Gastrocnemius medialis (tissue), 4 donors: ENCODE results near the gene SH3BP4. TPM values are rescaled to one million over a fixed set of nuclear protein-coding genes. Genes with fewer than 3 reads are reported as not detected.

Source experiments
- ATAC-seq, 2 donors: fragments of 150-250 bp; one replicate each; pipeline ENCODE4 v1.9.1; 2016
- DNase-seq, 2 donors: peaks; one replicate each; pipeline ENCODE4 v3.0.0-alpha.2; 2019
- H3K27ac ChIP-seq, 4 donors: fragments of 200-600 bp; sonication (generic); 1 replicate in 1 of 4; 2 replicates in 3 of 4; pipeline ENCODE4 v1.5.1; 2016 to 2018; ENCODE audit warnings: mild to moderate bottlenecking in 2 of 4, moderate library complexity in 1 of 4
- H3K27me3 ChIP-seq, 3 donors: fragments of 200-600 bp; sonication (generic) in 2 of 3; 1 replicate in 1 of 3; 2 replicates in 2 of 3; pipeline versions ENCODE4 v1.5.1 to v1.6.0; 2016 to 2019; ENCODE audit warnings: mild to moderate bottlenecking in 1 of 3, moderate library complexity in 1 of 3
- H3K36me3 ChIP-seq, 2 donors: fragments of 200-600 bp; sonication (generic) in 1 of 2; one replicate each; pipeline ENCODE4 v1.5.1; 2017 to 2018
- H3K4me1 ChIP-seq, 2 donors: fragments of 200-600 bp; sonication (generic) in 1 of 2; one replicate each; pipeline ENCODE4 v1.5.1; 2016 to 2017; ENCODE audit warnings: mild to moderate bottlenecking in 2 of 2
- H3K4me3 ChIP-seq, 4 donors: fragments of 200-600 bp; sonication (generic) in 3 of 4; 1 replicate in 1 of 4; 2 replicates in 3 of 4; pipeline ENCODE4 v1.5.1; 2016 to 2019; ENCODE audit warnings: mild to moderate bottlenecking in 2 of 4
- H3K9me3 ChIP-seq, 3 donors: fragments of 200-600 bp; sonication (generic) in 2 of 3; 1 replicate in 1 of 3; 2 replicates in 2 of 3; pipeline ENCODE4 v1.5.1; 2016 to 2019
- CTCF ChIP-seq, 5 experiments: fragments of 450-650 bp in 3 of 5; fragments of 200-600 bp in 2 of 5; sonication (generic) in 2 of 5; IDR thresholded peaks in 4 of 5; conservative IDR thresholded peaks in 1 of 5; 1 replicate in 4 of 5; 2 replicates in 1 of 5; pipeline ENCODE4 v1.5.1; 2016 to 2019; ENCODE audit warnings: antibody characterized with exemption in 5 of 5, mild to moderate bottlenecking in 3 of 5, moderate library complexity in 3 of 5
- POLR2A ChIP-seq, 2 donors: fragments of 450-650 bp; IDR thresholded peaks; one replicate each; pipeline ENCODE4 v1.6.1; 2017; ENCODE audit warnings: antibody characterized with exemption in 2 of 2, mild to moderate bottlenecking in 2 of 2, moderate library complexity in 2 of 2
- in situ Hi-C, 4 donors: fragments of 200-750 bp; cut with MboI; loops; one replicate each; pipeline versions ENCODE4 v1.15.0 to v1.8.0; 2017; ENCODE audit warnings: low sequenced_read_pairs in 4 of 4
- intact Hi-C: fragments of 100-400 bp; cut with DNase I; formaldehyde crosslinking; loops from one replicate; pipeline ENCODE4 v1.15.1; 2023; ENCODE audit warnings: low total_unique reads
- total RNA-seq, 4 donors: library from RNA; depleted of rRNA; stranded (reverse); fragments of >200 nt; gene quantifications; one replicate each; pipeline versions ENCODE4 v1.1.0 to v1.2.3, GENCODE V29; 2016

Gene SH3BP4
- total RNA-seq, 4 donors from 2014 or later, result 10.2 to 36.9 (median 15.9) TPM

- in situ Hi-C loops, result no loop called here
- TF ChIP-seq CTCF (IDR thresholded peaks at IDR 0.05 in 4 of 5, conservative IDR thresholded peaks at IDR 0.05 in 1 of 5) (no peak), POLR2A (IDR thresholded peaks at IDR 0.05) (no peak)
- DNase-seq (no peak), ATAC-seq (no peak)
- Histone ChIP-seq H3K4me1 (peaks cover 5 to 9% of the 10 kb centered on the region in 2 donors), H3K27ac (no peak overlapping the region), H3K9me3 (no peaks in the 10 kb centered on the region), H3K36me3 (no peaks in the 10 kb centered on the region), H3K4me3 (no peak overlapping the region), H3K27me3 (peaks cover 0 to under 1% (median 0%) of the 10 kb centered on the region in 3 donors)
- intact Hi-C loops, result no loop called here
Observed at GRCh38 chr2:235031686-235032373, 80.0 kb downstream of the SH3BP4 start.

- DNase-seq, result no peak
- H3K36me3 ChIP-seq, result no peaks in the 10 kb centered on the region
- H3K9me3 ChIP-seq, result no peaks in the 10 kb centered on the region
- H3K27ac ChIP-seq, result no peak overlapping the region
- TF ChIP-seq CTCF (IDR thresholded peaks at IDR 0.05 in 4 of 5, conservative IDR thresholded peaks at IDR 0.05 in 1 of 5) (no peak), POLR2A (IDR thresholded peaks at IDR 0.05) (no peak)
- no peak overlapping the region for H3K4me3 ChIP-seq
- ATAC-seq, result no peak
- no peaks in the 10 kb centered on the region for H3K27me3 ChIP-seq
- in situ Hi-C loops, result no loop called here
- intact Hi-C loops, result no loop called here
- H3K4me1 ChIP-seq, result peaks cover 3 to 4% of the 10 kb centered on the region in 2 donors
Observed at GRCh38 chr2:235032466-235032865, 80.6 kb downstream of the SH3BP4 start.

- intact Hi-C loops (no loop called here), in situ Hi-C loops (no loop called here)
- no peak overlapping the region for H3K4me3 ChIP-seq
- ATAC-seq (no peak), DNase-seq (no peak)
- H3K27me3 ChIP-seq, result no peaks in the 10 kb centered on the region
- TF ChIP-seq POLR2A (IDR thresholded peaks at IDR 0.05) (no peak), CTCF (IDR thresholded peaks at IDR 0.05 in 4 of 5, conservative IDR thresholded peaks at IDR 0.05 in 1 of 5) (no peak)
- no peaks in the 10 kb centered on the region for H3K36me3 ChIP-seq
- H3K4me1 ChIP-seq, result no peaks in the 10 kb centered on the region
- no peaks in the 10 kb centered on the region for H3K9me3 ChIP-seq
- H3K27ac ChIP-seq, result no peak overlapping the region
Observed at GRCh38 chr2:235032949-235033348, 81.1 kb downstream of the SH3BP4 start.

- no peaks in the 10 kb centered on the region for H3K9me3 ChIP-seq
- in situ Hi-C loops, result no loop called here
- H3K36me3 ChIP-seq, result no peaks in the 10 kb centered on the region
- ATAC-seq (no peak), DNase-seq (no peak)
- H3K4me3 ChIP-seq, result no peak overlapping the region
- H3K27me3 ChIP-seq, result no peaks in the 10 kb centered on the region
- H3K27ac ChIP-seq, result no peak overlapping the region
- intact Hi-C loops, result no loop called here
- TF ChIP-seq POLR2A (IDR thresholded peaks at IDR 0.05) (no peak), CTCF (IDR thresholded peaks at IDR 0.05 in 4 of 5, conservative IDR thresholded peaks at IDR 0.05 in 1 of 5) (no peak)
- H3K4me1 ChIP-seq, result no peaks in the 10 kb centered on the region
Observed at GRCh38 chr2:235034265-235035118, 82.7 kb downstream of the SH3BP4 start.
